Measurements from ENCODE around the gene FETUB.

FETUB gene

GRCh38 chr3:186636536-186636935 is 3.7 kb upstream of the FETUB start:
- no peak for DNase-seq

DNA sequence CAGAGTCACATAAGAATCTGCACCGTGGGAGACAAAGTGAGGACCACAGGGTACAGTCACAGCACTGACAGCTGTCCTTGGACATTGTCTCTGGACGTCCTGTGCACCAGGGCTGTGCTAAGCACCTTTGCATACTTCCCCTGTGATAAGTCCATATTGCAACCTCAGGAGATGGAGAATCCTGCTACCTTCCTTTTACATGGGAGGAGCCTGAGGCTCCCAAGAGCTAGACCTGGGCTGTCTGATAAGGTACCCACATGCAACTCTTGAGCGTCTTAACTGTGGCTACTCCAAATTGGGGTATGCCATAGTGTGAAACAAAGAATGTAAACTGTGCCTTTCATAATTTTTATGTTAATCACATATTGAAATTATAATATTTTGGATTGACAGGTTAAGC is 2.5 kb upstream of the FETUB start:
- DNase-seq = no peak

GRCh38 chr3:186638259-186638658 is 1.9 kb upstream of the FETUB start:
- DNase-seq = no peak

DNA sequence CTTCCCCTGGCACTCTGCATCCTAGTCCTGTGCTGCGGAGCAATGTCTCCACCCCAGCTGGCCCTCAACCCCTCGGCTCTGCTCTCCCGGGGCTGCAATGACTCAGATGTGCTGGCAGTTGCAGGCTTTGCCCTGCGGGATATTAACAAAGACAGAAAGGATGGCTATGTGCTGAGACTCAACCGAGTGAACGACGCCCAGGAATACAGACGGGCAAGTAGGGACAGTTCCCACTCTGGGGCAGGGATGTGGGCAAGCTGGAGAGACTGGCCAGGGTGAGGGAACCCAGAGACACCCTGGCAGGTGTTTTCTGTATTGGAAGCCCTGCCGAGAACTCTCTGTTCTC is 247 bp downstream of the FETUB start:
- no peak for DNase-seq

- DNase-seq = no peak
Measured at GRCh38 chr3:186640929-186641328, 730 bp downstream of the FETUB start.

DNA sequence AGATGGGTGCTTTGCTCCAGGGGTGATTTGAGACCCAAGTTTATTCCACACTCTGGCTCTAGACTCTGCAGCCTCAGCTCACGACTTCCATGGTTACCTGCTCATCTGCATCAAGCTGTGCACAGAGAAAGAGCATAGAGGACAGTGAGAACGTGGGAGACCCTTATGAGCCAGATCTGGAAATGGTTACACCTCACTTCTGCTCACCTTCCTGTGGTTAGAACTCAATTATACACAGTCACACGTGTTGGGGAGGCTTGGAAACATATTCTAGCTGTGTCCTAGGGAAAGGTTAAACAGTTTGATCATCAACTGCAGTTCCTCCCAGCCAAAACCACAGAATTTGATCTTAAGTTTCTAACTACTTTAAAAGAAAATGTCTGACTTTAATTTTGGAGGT is 1.8 kb downstream of the FETUB start:
- DNase-seq = no peak

DNA sequence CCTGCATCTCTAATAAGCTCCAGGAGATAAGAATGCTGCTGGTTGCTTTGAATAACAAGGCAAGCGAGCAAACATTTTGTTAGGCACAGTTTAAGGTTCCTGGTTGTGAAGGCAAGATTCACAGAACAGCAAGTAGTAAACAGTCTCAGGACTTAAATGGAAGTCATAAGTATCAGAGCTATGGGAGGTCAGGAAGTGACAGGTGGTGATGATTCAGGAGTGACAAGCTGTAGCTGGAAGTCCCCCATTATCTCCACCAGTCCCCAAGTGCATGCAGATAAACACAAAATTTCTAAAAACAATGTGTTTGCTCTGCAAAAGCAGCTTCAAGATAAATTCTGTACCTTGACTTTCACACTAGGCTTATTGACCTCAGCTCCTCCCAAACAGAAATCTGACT is 3.3 kb downstream of the FETUB start:
- no peak for DNase-seq

DNA sequence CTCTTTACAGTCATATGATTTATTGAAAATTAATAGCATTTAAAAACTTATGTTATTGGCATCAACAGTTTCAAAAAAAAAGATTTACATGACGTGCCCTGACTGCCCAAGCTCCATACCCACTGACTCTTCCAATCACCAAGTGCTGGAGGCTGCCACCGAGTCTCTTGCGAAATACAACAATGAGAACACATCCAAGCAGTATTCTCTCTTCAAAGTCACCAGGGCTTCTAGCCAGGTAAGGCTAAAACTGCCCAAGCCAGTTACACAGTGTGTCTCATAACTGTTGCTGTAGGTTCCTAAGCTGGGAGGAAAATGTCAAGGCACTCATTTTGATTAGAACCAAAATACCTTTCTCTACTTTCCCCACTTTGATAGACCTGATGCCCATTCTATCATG is 4.5 kb downstream of the FETUB start:
- DNase-seq = no peak

DNA sequence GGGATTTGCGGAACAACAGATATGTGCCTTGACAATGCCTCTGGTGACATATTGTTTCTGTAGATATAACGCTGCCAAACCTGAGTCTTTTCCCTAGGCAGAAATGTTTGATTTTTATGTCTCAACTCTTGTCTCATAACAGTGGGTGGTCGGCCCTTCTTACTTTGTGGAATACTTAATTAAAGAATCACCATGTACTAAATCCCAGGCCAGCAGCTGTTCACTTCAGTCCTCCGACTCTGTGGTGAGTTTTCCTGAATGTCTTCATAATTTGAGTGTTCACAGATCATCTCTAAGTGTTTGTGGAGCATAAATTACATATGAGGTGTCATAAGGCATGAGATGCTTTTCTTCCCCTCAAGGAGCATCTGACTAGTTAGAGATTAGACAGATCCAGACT is 5.9 kb downstream of the FETUB start:
- DNase-seq = no peak

DNA sequence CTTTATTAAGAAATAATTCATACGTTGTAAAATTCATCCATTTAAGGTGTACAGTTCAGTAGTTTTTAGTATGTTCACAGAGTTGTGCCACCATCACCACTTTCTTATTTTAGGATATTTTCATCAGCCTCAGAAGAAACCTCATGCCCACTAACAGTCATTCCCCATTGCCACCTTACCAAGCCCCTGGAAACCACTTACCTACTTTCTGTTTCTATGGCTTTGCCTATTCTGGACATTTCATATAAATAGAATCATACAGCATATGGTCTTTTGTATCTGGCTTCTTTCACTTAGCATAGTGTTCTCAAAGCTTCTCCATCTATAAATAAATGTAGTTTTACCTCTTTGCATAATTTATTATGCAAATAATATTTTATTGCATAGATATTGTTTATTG is 6.6 kb downstream of the FETUB start:
- no peak for DNase-seq

GRCh38 chr3:186648851-186649250 is 8.7 kb downstream of the FETUB start:
- no peak for DNase-seq

GRCh38 chr3:186651678-186652215 is 11.5 kb downstream of the FETUB start:
- no peak for DNase-seq

DNA sequence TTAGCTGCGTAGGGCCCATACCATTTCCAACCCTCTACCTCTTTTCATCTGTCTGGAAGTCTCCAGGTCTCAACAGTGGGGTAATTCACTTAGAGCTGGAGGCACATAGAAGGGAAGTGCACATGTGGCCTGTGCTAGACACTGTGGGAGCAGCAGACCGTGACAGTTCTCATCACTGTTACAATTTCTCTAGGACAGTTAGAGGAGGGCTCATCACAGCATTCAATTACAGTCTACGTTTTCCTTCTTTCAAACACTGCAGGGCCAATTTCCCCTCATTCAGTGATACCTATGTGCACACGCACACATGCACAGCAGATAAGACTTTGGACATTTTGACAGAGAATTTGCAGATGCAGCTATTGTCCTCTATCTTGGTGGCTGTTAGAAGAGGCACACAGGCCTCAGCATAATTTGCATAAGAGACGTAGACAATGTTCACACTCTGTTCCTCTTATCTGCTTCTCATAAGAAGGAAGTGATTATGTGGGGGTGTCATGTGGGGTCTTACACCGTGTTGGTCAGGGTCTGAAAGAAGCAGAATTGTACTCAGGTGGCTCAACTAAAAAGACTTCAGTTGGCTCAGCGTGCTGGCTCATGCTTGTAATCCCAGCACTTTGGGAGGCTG is 13.0 kb downstream of the FETUB start:
- DNase-seq = no peak

GRCh38 chr3:186653984-186654383 is 13.8 kb downstream of the FETUB start:
- no peak for DNase-seq

- no peak for DNase-seq
Measured at GRCh38 chr3:186663361-186664118, 23.3 kb downstream of the FETUB start.

DNA sequence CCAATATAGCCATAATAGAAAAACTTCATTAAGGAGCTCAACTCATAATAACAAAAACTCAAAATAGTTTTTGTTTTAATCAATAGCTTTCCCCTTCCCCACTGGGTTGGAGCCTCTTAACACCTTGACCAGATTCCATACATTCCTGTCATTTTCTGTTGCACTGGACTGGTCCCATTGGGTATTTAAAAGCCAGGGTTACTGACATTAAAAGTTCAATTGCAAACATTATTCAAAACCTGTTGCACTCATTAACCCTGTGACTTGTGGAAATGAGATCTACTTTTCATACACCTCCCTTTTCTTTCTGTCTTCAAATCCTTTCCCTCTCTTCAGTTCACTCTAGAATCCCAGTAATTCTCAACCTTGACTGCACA is 23.9 kb downstream of the FETUB start:
- no peak for DNase-seq

DNA sequence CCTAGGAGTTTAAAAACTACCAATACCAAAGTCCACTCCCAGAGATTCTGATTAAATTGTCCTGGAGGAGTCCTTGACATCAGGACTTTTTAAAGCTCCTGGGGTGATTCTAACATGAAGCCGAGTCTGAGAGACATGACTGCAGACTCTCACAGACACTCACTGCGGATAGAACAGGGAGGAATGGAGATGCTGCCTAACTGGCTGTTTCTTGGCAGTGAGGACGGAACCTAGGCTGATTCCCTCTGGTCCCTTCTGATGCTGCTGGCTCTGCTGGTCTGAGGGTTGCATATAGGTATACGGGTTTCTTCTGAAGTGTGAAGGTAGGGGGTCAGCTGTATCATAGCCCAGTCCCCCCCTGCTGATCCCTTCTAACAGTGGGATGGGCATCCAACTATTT is 24.3 kb downstream of the FETUB start:
- no peak for DNase-seq

GRCh38 chr3:186665625-186666188 is 25.5 kb downstream of the FETUB start, which contains the start of gene HRG:
TSS of gene HRG (plus strand) at chr3:186666014. CDS start at chr3:186666032, 18 bp downstream.
- no peak for DNase-seq

GRCh38 chr3:186668426-186668825 is 28.2 kb downstream of the FETUB start:
- DNase-seq = no peak

DNA sequence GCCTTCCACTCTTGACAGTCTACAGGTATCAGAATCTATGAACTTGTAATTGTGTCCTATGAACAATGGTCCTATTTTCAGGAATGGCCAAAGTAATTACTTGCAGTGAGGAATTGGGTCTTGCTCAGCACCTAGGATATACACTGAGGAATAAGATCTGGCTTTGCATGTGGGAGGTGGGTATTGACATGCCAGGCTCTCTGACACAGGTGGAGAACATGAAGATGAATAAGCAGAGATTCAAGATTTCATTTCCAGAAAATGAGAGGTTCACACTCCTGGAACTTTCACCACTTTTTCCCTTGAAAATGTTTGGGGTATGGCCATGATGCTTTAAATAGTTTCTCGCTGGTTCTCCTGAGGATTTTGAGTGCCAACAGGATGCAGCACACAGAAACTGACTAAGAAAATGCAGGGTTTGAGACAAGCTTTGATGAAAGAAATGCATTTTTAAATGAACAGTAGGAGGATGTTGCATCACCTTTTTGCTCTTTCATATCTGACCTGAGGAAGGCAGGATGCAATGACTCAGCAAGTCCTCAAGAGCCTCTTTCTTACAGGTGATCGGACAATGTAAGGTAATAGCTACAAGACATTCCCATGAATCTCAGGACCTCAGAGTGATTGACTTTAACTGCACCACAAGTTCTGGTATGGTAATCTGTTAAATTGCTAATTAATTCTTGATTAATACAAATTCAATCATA is 29.3 kb downstream of the FETUB start:
- DNase-seq = no peak

- no peak for DNase-seq
Measured at GRCh38 chr3:186670155-186670554, 30.0 kb downstream of the FETUB start.

DNA sequence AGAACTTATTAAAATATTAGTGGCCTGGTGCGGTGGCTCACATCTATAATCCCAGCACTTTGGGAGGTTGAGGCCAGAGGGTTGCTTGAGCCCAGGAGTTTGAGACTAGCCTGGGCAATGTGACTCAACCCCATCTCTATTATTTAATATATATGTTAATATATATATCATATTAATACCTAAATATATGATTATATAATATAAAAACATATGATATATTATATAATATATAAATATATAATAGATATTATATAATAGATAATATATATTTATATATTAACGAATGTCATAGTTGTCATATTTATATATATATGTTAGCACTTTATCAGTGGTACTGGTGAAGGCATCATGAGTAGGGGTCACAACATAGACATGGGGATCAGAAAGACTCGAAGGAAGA is 30.9 kb downstream of the FETUB start:
- no peak for DNase-seq

DNA sequence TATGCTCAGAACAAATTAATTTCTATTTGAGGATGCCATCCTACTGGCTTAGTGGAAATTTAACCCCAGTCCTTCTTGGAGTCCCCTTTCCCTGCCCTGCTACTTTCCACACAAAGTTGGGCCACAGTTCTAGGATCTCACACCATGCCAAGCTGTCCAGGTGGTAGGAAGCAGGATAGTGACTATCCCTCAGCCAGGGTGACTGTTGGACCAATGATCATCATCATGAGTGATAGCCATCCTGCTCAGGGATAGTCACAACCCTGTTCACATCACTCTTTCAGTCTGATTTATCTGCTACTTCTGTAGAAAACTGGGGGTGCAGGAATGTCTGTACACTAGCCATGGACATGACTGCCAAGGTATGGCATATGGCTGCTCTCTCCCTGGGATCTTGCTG is 38.4 kb downstream of the FETUB start:
- DNase-seq = no peak

DNA sequence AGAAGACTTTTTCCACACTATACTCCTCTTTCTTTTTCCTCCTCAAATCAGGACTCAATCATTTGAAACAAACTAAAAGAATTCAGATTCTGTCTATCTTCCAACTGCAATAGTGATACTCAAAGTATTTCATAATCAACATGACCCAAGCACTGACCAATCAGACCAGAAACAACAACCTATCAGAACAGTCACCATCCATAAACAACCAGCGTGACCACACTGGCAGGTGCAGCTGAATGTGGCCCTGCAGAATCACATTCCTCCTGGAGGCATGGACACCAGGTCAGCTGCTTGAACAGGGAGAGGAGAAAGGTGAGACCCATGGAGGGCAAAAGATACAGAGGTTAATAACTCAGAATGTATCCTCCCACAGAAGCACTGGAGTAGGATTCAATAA is 39.0 kb downstream of the FETUB start:
- DNase-seq = no peak

All from activated CD4-positive, alpha-beta T cell treated with anti-CD3 and anti-CD28 coated beads for 1 hour (primary cell).